HG02852 (cell line): Measurements from ENCODE around the gene VENTX.
"Not testable (repeated sequence)": the region's sequence is repeated elsewhere in the genome, so short reads cannot be mapped to it uniquely, and the experiment has no call there.

ENCODE experiments used
- ATAC-seq: cut with Tn5 transposase; IDR thresholded peaks from one replicate; pipeline ENCODE4 v1.9.1; 2021; ENCODE audit warnings: mild to moderate bottlenecking, moderate library complexity; ENCODE audit not compliant: unreplicated experiment

The VENTX gene

GRCh38 chr10:133253361-133253955 lies 15.8 kb downstream of the VENTX start:
- no peak for ATAC-seq

- ATAC-seq = no peak
Measured at GRCh38 chr10:133254421-133255120, 16.9 kb downstream of the VENTX start.

- ATAC-seq = no peak
Measured at GRCh38 chr10:133255323-133255722, 17.7 kb downstream of the VENTX start.

GRCh38 chr10:133257489-133258065 lies 19.9 kb downstream of the VENTX start:
- ATAC-seq = no peak

- ATAC-seq = no peak
Measured at GRCh38 chr10:133258066-133258817, 20.6 kb downstream of the VENTX start.

GRCh38 chr10:133258818-133259601 lies 21.4 kb downstream of the VENTX start:
- ATAC-seq = no peak

GRCh38 chr10:133259602-133259989 lies 21.9 kb downstream of the VENTX start:
- no peak for ATAC-seq

- peak; percentile 37 for ATAC-seq
Measured at GRCh38 chr10:133260895-133261725, 23.5 kb downstream of the VENTX start.

- peak; percentile 60 for ATAC-seq
Measured at GRCh38 chr10:133261726-133262325, 24.2 kb downstream of the VENTX start.

- ATAC-seq = no peak
Measured at GRCh38 chr10:133262696-133263095, 25.0 kb downstream of the VENTX start.

- no peak for ATAC-seq
Measured at GRCh38 chr10:133263674-133264073, 26.0 kb downstream of the VENTX start.

- ATAC-seq = no peak
Measured at GRCh38 chr10:133264461-133264860, 26.8 kb downstream of the VENTX start.

- ATAC-seq = not testable (repeated sequence)
Measured at GRCh38 chr10:133265052-133265451, 27.4 kb downstream of the VENTX start.

- no peak for ATAC-seq
Measured at GRCh38 chr10:133266056-133266795, 28.6 kb downstream of the VENTX start.

GRCh38 chr10:133267293-133267692 lies 29.6 kb downstream of the VENTX start:
- ATAC-seq = no peak

- no peak for ATAC-seq
Measured at GRCh38 chr10:133267829-133268228, 30.2 kb downstream of the VENTX start.

GRCh38 chr10:133268532-133268931 lies 30.9 kb downstream of the VENTX start:
- ATAC-seq = no peak

- no peak for ATAC-seq
Measured at GRCh38 chr10:133269367-133269766, 31.7 kb downstream of the VENTX start.

GRCh38 chr10:133270204-133270603 lies 32.5 kb downstream of the VENTX start:
- no peak for ATAC-seq
